Activated T-helper 1 cell treated with Interleukin-2 at 50 U/mL for 16 hours (primary cell): ENCODE measurements around the gene SNRNP27.
"Not testable (repeated sequence)": the region's sequence is repeated elsewhere in the genome, so short reads cannot be mapped to it uniquely, and the experiment has no call there.

Experiments used
- DNase-seq: peaks from one replicate; pipeline ENCODE4 v3.0.0-alpha.2; 2020; ENCODE audit warnings: low read depth

SNRNP27 gene

GRCh38 chr2:69893684-69894551 is at the start of gene SNRNP27:
Gene SNRNP27 (plus strand): TSS chr2:69893956. CDS start chr2:69893985, 29 bp downstream.
- DNase-seq: peak; percentile 72

GRCh38 chr2:69843993-69844392 is 49.8 kb upstream of the SNRNP27 start:
- DNase-seq: no peak

- no peak for DNase-seq
Measured at GRCh38 chr2:69844560-69844959, 49.2 kb upstream of the SNRNP27 start.

- DNase-seq: no peak
Measured at GRCh38 chr2:69846182-69847067, 47.3 kb upstream of the SNRNP27 start.

- DNase-seq: no peak
Measured at GRCh38 chr2:69847068-69847828, 46.5 kb upstream of the SNRNP27 start.

- DNase-seq: no peak
Measured at GRCh38 chr2:69848186-69848790, 45.5 kb upstream of the SNRNP27 start.

GRCh38 chr2:69858261-69858660 is 35.5 kb upstream of the SNRNP27 start:
- no peak for DNase-seq

GRCh38 chr2:69863298-69863697 is 30.5 kb upstream of the SNRNP27 start:
- DNase-seq: no peak

- DNase-seq: no peak
Measured at GRCh38 chr2:69888451-69888850, 5.3 kb upstream of the SNRNP27 start.

- DNase-seq: no peak
Measured at GRCh38 chr2:69889302-69889701, 4.5 kb upstream of the SNRNP27 start.

GRCh38 chr2:69890881-69891280 is 2.9 kb upstream of the SNRNP27 start:
- no peak for DNase-seq

- not testable (repeated sequence) for DNase-seq
Measured at GRCh38 chr2:69892838-69893424, 825 bp upstream of the SNRNP27 start.

- DNase-seq: not testable (repeated sequence)
Measured at GRCh38 chr2:69894737-69895136, 981 bp downstream of the SNRNP27 start.

- DNase-seq: no peak
Measured at GRCh38 chr2:69902213-69902922, 8.6 kb downstream of the SNRNP27 start.

GRCh38 chr2:69907216-69907615 is 13.5 kb downstream of the SNRNP27 start:
- DNase-seq: no peak

- DNase-seq: no peak
Measured at GRCh38 chr2:69911985-69912563, 18.3 kb downstream of the SNRNP27 start.

- no peak for DNase-seq
Measured at GRCh38 chr2:69914164-69914949, 20.6 kb downstream of the SNRNP27 start.

GRCh38 chr2:69914950-69915945 is 21.5 kb downstream of the SNRNP27 start, which contains the start of gene MXD1:
Gene MXD1 (plus strand): TSS chr2:69915109. CDS start chr2:69915331, 222 bp downstream.
- peak; percentile 100 for DNase-seq
